Hepatic stellate cell (primary cell): Measurements from ENCODE around the gene IL18R1.
"Not testable (repeated sequence)": the region's sequence is repeated elsewhere in the genome, so short reads cannot be mapped to it uniquely, and the experiment has no call there.

Experiments
- DNase-seq: peaks from one replicate; pipeline ENCODE4 v3.0.0; 2011; ENCODE audit warnings: low spot score

Gene IL18R1, protein sequence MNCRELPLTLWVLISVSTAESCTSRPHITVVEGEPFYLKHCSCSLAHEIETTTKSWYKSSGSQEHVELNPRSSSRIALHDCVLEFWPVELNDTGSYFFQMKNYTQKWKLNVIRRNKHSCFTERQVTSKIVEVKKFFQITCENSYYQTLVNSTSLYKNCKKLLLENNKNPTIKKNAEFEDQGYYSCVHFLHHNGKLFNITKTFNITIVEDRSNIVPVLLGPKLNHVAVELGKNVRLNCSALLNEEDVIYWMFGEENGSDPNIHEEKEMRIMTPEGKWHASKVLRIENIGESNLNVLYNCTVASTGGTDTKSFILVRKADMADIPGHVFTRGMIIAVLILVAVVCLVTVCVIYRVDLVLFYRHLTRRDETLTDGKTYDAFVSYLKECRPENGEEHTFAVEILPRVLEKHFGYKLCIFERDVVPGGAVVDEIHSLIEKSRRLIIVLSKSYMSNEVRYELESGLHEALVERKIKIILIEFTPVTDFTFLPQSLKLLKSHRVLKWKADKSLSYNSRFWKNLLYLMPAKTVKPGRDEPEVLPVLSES

DNA sequence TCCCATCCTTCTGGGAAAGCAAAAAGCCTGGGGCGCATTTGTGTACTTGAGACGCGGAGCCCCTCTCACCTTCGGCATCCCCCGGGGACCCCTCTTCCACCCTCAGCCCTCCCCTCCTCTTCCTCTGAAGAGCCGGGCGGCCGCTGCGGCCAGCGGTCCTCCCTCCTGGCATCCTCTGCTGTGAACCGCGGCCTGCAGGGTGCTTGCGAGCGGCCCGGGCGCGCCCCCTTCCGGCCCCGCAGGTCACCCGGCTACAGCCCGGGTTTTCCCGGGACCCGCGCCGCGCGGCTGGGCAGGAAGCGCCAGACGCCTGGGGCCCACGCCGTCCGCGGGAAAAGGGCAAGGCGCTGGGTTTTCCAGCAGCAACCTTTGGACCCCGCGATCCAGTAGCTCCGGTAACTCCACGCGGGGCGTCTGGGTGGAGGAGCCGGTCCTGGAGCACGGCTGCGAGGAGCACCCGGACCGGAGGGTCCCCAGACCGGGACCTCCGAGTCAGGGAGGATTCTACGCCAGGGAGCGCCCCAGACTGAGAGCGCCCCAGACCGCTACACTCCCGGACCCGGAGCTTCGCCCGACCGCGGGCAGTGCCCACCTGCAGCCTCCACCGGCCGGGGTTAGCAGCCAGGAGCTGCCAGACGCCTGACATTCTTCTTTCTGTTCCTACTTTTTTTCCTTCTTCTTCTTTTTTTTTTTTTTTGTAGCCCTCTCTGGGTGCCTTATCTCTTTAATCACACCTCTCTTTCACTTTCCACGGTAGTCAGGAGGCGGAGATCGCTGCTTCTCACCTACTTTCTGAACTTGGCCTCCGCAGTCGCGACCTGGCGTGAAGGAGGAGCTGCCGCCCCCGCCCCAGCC lies at the start of gene IL18R1:
Gene IL18R1 (plus strand): TSS at position 271 of the 855 bp plus-strand sequence. CDS start 6,865 bp downstream, outside the sequence.
- DNase-seq: peak; percentile 60

- DNase-seq: no peak
Observed at GRCh38 chr2:102306125-102306524, 49.5 kb upstream of the IL18R1 start.

GRCh38 chr2:102310964-102311640 lies 44.5 kb upstream of the IL18R1 start, which contains the start of gene IL1RL1:
IL1RL1 (plus strand) TSS chr2:102311563; CDS start chr2:102338265, 26,702 bp downstream.
- no peak for DNase-seq

- no peak for DNase-seq
Observed at GRCh38 chr2:102313025-102313424, 42.6 kb upstream of the IL18R1 start.

DNA sequence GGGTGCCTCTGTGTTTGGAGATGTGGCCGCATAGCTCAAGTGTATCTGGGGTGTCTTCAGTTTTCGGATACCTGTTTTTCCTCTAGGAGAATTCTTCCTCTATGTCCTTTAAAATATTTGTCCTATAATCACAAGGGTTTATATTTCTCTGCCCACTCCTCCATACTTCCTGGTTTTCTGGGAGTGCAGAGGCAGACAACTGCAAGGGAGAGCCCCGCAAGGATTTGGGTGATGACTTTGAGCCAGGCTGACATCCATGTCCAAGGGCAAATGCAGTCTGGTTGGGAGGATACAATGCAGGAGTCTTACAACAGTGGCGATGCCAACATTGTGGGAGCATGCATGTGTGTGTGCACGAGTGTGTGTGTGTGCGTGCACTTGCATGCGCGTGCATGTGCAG lies 42.1 kb upstream of the IL18R1 start:
- DNase-seq: no peak

- DNase-seq: no peak
Observed at GRCh38 chr2:102313950-102314349, 41.6 kb upstream of the IL18R1 start.

DNA sequence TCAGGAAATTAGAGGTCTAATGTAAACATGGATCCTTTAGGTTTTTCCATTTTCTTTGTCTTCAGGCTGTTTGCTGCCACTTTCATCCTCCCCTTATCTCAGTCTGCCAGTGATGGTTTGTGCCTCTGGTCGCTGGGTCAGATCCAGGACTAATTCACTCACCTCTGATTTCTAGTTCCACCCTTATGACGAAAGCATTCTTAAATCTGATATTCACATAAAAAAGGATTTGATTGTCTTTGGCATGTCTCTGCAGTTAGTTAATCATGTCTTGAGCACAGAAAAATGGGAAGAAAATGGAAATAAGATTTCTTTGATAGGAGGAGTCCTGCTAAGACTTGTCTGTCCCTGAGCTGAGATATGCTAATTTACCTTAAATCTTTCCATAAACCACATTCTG lies 39.7 kb upstream of the IL18R1 start:
- DNase-seq: no peak

DNA sequence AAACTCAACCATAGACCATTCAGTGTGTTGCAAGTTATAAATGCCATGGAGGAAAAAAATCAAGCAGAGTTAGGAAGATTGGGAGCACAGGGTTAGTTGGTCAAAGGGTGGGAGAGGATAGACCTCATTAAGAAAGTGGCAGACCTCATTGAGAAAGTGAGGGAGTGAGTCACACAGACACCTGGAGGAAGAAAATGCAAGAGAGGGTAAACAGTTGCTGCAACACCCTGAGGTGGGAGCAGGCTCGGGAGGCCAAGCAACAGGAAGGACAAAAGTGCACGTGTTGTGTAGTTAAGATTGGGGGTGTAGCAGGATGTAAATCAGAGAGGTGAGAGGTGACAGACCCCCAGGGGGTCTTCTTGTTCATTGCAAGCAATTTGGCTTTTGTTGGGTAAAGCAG lies 37.9 kb upstream of the IL18R1 start:
- no peak for DNase-seq

DNA sequence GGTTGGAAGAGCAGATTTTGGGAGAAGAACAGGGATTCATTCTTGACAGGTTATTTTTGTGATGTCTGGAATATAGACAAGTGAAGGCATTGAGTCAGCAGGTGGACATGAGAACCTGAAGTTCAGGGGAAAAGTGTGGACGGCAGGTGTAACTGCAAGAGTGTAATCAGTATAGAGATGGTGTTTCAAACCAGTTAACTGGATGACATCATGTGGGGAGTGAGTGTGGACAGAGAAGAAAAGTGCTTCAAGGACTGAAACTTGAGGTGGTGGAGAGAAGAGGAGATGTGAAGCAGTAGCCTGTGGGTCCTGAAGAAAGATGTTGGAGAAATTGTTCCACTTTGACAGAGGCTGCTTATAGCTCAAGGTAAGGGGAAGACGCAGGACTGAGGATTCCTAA lies 37.2 kb upstream of the IL18R1 start:
- no peak for DNase-seq

- DNase-seq: no peak
Observed at GRCh38 chr2:102321941-102322719, 33.5 kb upstream of the IL18R1 start.

DNA sequence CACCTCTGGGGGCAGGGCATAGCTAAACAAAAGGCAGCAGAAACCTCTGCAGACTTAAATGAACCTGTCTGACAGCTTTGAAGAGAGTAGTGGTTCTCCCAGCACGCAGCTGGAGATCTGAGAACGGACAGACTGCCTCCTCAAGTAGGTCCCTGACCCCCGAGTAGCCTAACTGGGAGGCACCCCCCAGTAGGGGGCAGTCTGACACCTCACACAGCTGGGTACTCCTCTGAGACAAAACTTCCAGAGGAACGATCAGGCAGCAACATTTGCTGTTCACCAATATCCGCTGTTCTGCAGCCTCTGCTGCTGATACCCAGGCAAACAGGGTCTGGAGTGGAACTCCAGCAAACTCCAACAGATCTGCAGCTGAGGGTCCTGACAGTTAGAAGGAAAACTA lies 30.7 kb upstream of the IL18R1 start:
- not testable (repeated sequence) for DNase-seq

- no peak for DNase-seq
Observed at GRCh38 chr2:102331311-102331980, 24.1 kb upstream of the IL18R1 start.

- no peak for DNase-seq
Observed at GRCh38 chr2:102334486-102334885, 21.1 kb upstream of the IL18R1 start.

DNA sequence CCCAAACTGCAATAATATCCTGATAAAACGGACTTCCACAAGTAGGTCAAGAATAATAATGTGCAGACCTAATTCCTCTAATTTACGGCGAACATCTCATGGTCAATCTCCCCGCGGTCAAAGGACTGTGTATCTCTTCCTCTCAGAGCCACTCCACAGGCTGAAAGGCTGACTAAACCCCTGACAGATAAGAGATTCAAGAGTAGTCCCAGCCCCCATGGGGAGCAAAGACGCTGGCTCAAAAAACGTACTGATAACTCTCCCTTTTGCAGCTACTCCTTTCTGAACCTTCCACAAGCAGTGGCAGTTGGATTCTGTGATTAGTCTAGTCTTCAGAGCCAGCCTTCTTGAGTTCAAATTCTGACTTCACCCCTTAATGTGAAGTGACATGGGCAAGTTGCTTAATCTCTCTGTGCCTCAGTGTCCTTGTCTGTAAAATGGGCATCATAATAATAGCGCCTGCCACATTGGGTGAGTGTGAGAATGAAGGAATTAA lies 19.7 kb upstream of the IL18R1 start:
- DNase-seq: no peak

DNA sequence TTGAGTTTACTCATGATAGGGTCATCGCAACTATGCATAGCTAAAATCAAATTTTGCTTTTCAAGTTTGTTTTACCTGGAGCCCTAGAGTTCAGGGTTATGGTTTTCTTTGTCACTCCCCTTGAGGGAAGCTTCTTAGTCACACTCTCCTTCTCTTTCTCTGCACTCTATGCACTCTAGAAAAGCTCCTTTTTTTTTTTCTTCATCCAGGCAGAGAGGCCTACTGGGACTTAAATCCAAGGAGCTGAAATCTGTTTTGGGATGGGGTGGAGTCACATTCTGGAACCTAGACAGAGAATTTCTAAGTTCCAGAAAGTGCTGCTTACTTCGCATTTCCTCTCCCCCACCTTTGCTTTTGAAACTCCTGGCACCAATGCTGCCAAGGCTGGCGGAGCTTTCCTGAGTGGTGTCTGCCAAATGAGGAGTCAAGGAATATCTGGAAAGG lies 19.1 kb upstream of the IL18R1 start:
- no peak for DNase-seq

DNA sequence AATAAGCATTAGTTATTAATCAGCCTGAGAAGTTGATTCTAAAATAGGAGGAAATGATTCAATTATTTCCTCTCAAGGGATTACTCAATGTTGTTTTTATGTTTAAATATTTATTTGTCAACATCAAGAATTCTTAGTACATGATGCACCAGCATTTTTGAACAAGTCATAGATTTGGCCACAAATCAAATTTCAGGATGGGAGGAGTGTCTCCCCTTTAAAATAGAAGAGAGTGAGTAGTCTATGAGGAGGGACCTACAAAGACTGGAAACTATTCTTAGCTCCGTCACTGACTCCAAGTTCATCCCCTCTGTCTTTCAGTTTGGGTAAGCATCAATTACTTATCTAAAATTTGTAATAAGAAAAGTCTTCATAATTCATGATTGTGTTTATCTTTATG lies 18.6 kb upstream of the IL18R1 start:
- DNase-seq: no peak

GRCh38 chr2:102337481-102338386 lies 17.9 kb upstream of the IL18R1 start:
- no peak for DNase-seq

- no peak for DNase-seq
Observed at GRCh38 chr2:102340778-102341177, 14.8 kb upstream of the IL18R1 start.

GRCh38 chr2:102342888-102343287 lies 12.7 kb upstream of the IL18R1 start:
- DNase-seq: no peak
